Esophagus squamous epithelium (tissue), 5 donors: ENCODE measurements around the gene UMODL1. TPM values are rescaled to one million over a fixed set of nuclear protein-coding genes. Genes with fewer than 3 reads are reported as not detected.

Source experiments
- DNase-seq: peaks from one replicate; lab custom pipeline; 2025; lab: John Stamatoyannopoulos, UW
- H3K27ac ChIP-seq, 4 donors: fragments of 200-600 bp; sonication (generic); one replicate each; pipeline ENCODE4 v1.5.1; 2016 to 2019; ENCODE audit warnings: mild to moderate bottlenecking in 1 of 4
- H3K27me3 ChIP-seq, 4 donors: fragments of 200-600 bp; sonication (generic); 1 replicate in 3 of 4; 2 replicates in 1 of 4; pipeline versions ENCODE4 v1.5.1 to v1.6.0; 2017 to 2021; ENCODE audit warnings: antibody characterized with exemption in 1 of 4
- H3K36me3 ChIP-seq, 3 donors: fragments of 200-600 bp; sonication (generic); one replicate each; pipeline ENCODE4 v1.5.1; 2016 to 2019
- H3K4me1 ChIP-seq, 3 donors: fragments of 200-600 bp; sonication (generic); one replicate each; pipeline ENCODE4 v1.5.1; 2017 to 2019
- H3K4me3 ChIP-seq, 4 donors: fragments of 200-600 bp; sonication (generic); 1 replicate in 3 of 4; 2 replicates in 1 of 4; pipeline ENCODE4 v1.5.1; 2016 to 2019; ENCODE audit warnings: mild to moderate bottlenecking in 2 of 4, moderate library complexity in 1 of 4
- H3K9me3 ChIP-seq, 3 donors: fragments of 200-600 bp; sonication (generic); one replicate each; pipeline ENCODE4 v1.5.1; 2016 to 2019
- CTCF ChIP-seq, 6 experiments: fragments of 450-650 bp in 4 of 6; fragments of 200-600 bp in 2 of 6; sonication (generic) in 2 of 6; IDR thresholded peaks; one replicate each; pipeline ENCODE4 v1.5.1; 2016 to 2019; ENCODE audit warnings: antibody characterized with exemption in 6 of 6, mild to moderate bottlenecking in 4 of 6, moderate library complexity in 4 of 6
- POLR2A ChIP-seq, 4 donors: fragments of 450-650 bp; IDR thresholded peaks; one replicate each; pipeline ENCODE4 v1.6.1; 2017; ENCODE audit warnings: antibody characterized with exemption in 4 of 4, mild to moderate bottlenecking in 4 of 4, moderate library complexity in 3 of 4
- WGBS, 2 donors: methylation state at CpG; one replicate each; pipeline ENCODE4 v1.1.5; 2018; 5-methylcytosine and 5-hydroxymethylcytosine counted together
- intact Hi-C: fragments of 100-400 bp; cut with DNase I; formaldehyde crosslinking; loops from one replicate; pipeline ENCODE4 v1.15.0; 2022
- total RNA-seq, 4 donors: library from RNA; depleted of rRNA; stranded (reverse); fragments of >200 nt; gene quantifications; one replicate each; pipeline ENCODE4 v1.1.0, GENCODE V29; 2016
- donor health status: DM: yes; HTN: yes; CAD: no.

UMODL1 gene
- total RNA-seq, 4 donors from 2014 or later: not detected

- H3K4me1 ChIP-seq: peaks cover 0 to 7% (median 3%) of the 10 kb centered on the region in 3 donors
- no peak overlapping the region for H3K4me3 ChIP-seq
- TF ChIP-seq POLR2A (IDR thresholded peaks at IDR 0.05) (no peak), CTCF (IDR thresholded peaks at IDR 0.05) (no peak)
- no peak overlapping the region for H3K27ac ChIP-seq
- no peak for DNase-seq
- no peaks in the 10 kb centered on the region for H3K36me3 ChIP-seq
- 64 to 75% methylated on average over 3 to 4 of the region's 4 CpGs for WGBS, 2 donors
- H3K27me3 ChIP-seq: peaks cover 0 to 41% (median 0%) of the 10 kb centered on the region in 4 donors
- no peaks in the 10 kb centered on the region for H3K9me3 ChIP-seq
- intact Hi-C loops: loop anchor here (5.0 kb wide), 1 partner anchor 112 kb away; no protein-coding TSS in a partner anchor
Observed at GRCh38 chr21:42144679-42145568, 73.8 kb downstream of the UMODL1 start.

GRCh38 chr21:42145569-42146272, 74.6 kb downstream of the UMODL1 start:
- Histone ChIP-seq H3K27ac (no peak overlapping the region), H3K27me3 (peaks cover 0 to 41% (median 0%) of the 10 kb centered on the region in 4 donors), H3K9me3 (no peaks in the 10 kb centered on the region), H3K36me3 (no peaks in the 10 kb centered on the region), H3K4me3 (no peak overlapping the region), H3K4me1 (peaks cover 0 to 7% (median 3%) of the 10 kb centered on the region in 3 donors)
- TF ChIP-seq CTCF (IDR thresholded peaks at IDR 0.05) (peak; percentile 89 to 94 (median 93)), POLR2A (IDR thresholded peaks at IDR 0.05) (no peak)
- no peak for DNase-seq
- WGBS, 2 donors: 10 to 35% methylated on average over 9 to 12 of the region's 15 CpGs
- intact Hi-C loops: loop anchor here (5.0 kb wide), 1 partner anchor 112 kb away; no protein-coding TSS in a partner anchor

- no peak for DNase-seq
- intact Hi-C loops: loop anchor here (5.0 kb wide), 1 partner anchor 111 kb away; no protein-coding TSS in a partner anchor
- no peak for TF ChIP-seq CTCF (IDR thresholded peaks at IDR 0.05)
- TF ChIP-seq POLR2A (IDR thresholded peaks at IDR 0.05): no peak
- H3K27me3 ChIP-seq: peaks cover 0 to 46% (median 0%) of the 10 kb centered on the region in 4 donors
- no peak overlapping the region for H3K4me3 ChIP-seq
- peaks cover 0 to 7% (median 3%) of the 10 kb centered on the region in 3 donors for H3K4me1 ChIP-seq
- H3K9me3 ChIP-seq: no peaks in the 10 kb centered on the region
- WGBS, 2 donors: 89 to 100% methylated on average over 1 to 2 of the region's 10 CpGs
- H3K27ac ChIP-seq: no peak overlapping the region
- no peaks in the 10 kb centered on the region for H3K36me3 ChIP-seq
Observed at GRCh38 chr21:42146273-42146805, 75.2 kb downstream of the UMODL1 start.

GRCh38 chr21:42146821-42147220, 75.7 kb downstream of the UMODL1 start:
- Histone ChIP-seq H3K4me3 (no peak overlapping the region), H3K27me3 (peaks cover 0 to 45% (median 0%) of the 10 kb centered on the region in 4 donors), H3K9me3 (no peaks in the 10 kb centered on the region), H3K36me3 (no peaks in the 10 kb centered on the region), H3K4me1 (peaks cover 0 to 7% (median 3%) of the 10 kb centered on the region in 3 donors), H3K27ac (no peak overlapping the region)
- DNase-seq: no peak
- intact Hi-C loops: loop anchor here (5.0 kb wide), 1 partner anchor 110 kb away; no protein-coding TSS in a partner anchor
- WGBS, 2 donors: no CpG with 5 or more reads among the region's 19 CpGs
- no peak for TF ChIP-seq CTCF (IDR thresholded peaks at IDR 0.05)
- no peak for TF ChIP-seq POLR2A (IDR thresholded peaks at IDR 0.05)
